ENCODE measurements around the gene ACAA1. TPM values are rescaled to one million over a fixed set of nuclear protein-coding genes. Genes with fewer than 3 reads are reported as not detected.

ACAA1 gene
- total and polyA plus RNA-seq, 9 donors: 11.7 to 35.8 (median 33.5) TPM

Other genes with a start within 250 kb of the ACAA1 start
- gene VILL, start 146.3 kb downstream of the ACAA1 start, total RNA-seq: 7.2 TPM
- gene VILL, start 146.3 kb downstream of the ACAA1 start, polyA plus RNA-seq (ENCODE audit: insufficient read depth in 1 of 8, insufficient read length in 8 of 8, low replicate concordance in 1 of 8): 10 to 100 TPM in 1 of 8 donors, 1 to 10 TPM in 7; 3.7 to 10.4 (median 6.9) TPM
- 14.0 TPM for gene PLCD1, start 107.5 kb downstream of the ACAA1 start, total RNA-seq
- 10 to 100 TPM in 5 of 8 donors, 1 to 10 TPM in 3; 7.9 to 16.4 (median 10.5) TPM for gene PLCD1, start 107.5 kb downstream of the ACAA1 start, polyA plus RNA-seq (ENCODE audit: insufficient read depth in 1 of 8, insufficient read length in 8 of 8, low replicate concordance in 1 of 8)
- gene DLEC1, start 97.9 kb downstream of the ACAA1 start, total RNA-seq: 0.22 TPM
- gene DLEC1, start 97.9 kb downstream of the ACAA1 start, polyA plus RNA-seq (ENCODE audit: insufficient read depth in 1 of 8, insufficient read length in 8 of 8, low replicate concordance in 1 of 8): under 1 TPM; 0.17 to 0.87 (median 0.34) TPM
- gene MYD88, start 1.5 kb upstream of the ACAA1 start, total RNA-seq: 3.9 TPM
- 10 to 100 TPM; 17.5 to 31.2 (median 23.0) TPM for gene MYD88, start 1.5 kb upstream of the ACAA1 start, polyA plus RNA-seq (ENCODE audit: insufficient read depth in 1 of 8, insufficient read length in 8 of 8, low replicate concordance in 1 of 8)
- gene OXSR1, start 28.4 kb upstream of the ACAA1 start, total RNA-seq: 25.5 TPM
- 10 to 100 TPM; 30.5 to 36.5 (median 33.3) TPM for gene OXSR1, start 28.4 kb upstream of the ACAA1 start, polyA plus RNA-seq (ENCODE audit: insufficient read depth in 1 of 8, insufficient read length in 8 of 8, low replicate concordance in 1 of 8)
- gene SLC22A13, start 128.7 kb upstream of the ACAA1 start, total RNA-seq: 0.22 TPM
- gene SLC22A13, start 128.7 kb upstream of the ACAA1 start, polyA plus RNA-seq (ENCODE audit: insufficient read depth in 1 of 8, insufficient read length in 8 of 8, low replicate concordance in 1 of 8): under 1 TPM in 6 of 8 donors, not detected in 2; 0.08 to 0.17 (median 0.12) TPM
- gene SLC22A14, start 145.2 kb upstream of the ACAA1 start, total RNA-seq: 0.18 TPM
- gene SLC22A14, start 145.2 kb upstream of the ACAA1 start, polyA plus RNA-seq (ENCODE audit: insufficient read depth in 1 of 8, insufficient read length in 8 of 8, low replicate concordance in 1 of 8): under 1 TPM; 0.09 to 0.25 (median 0.18) TPM
- gene XYLB, start 209.7 kb upstream of the ACAA1 start, total RNA-seq: 3.3 TPM
- 1 to 10 TPM; 1.9 to 4.7 (median 3.3) TPM for gene XYLB, start 209.7 kb upstream of the ACAA1 start, polyA plus RNA-seq (ENCODE audit: insufficient read depth in 1 of 8, insufficient read length in 8 of 8, low replicate concordance in 1 of 8)